ENCODE results near the gene SUCLG1.

The SUCLG1 gene

DNA sequence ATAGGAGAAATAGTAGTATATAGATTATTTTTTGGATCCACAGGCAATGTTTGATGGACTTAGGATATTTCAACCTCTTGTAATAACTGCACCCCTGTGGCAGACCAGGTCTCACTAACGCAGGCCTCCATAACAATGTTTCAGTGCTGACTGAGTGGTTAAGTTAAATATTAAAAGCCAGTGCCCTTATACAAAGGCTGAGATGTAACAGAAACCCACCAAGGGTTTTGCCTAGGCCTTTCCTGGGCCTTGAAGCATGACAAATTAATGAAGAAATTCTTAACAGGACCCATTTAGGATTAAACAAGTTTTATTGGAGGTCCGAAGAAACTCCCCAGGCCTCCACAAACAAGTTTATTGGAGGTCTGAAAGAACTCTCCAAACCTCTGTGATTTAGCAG is 1.6 kb upstream of the SUCLG1 start:
- DNase-seq: no peak

DNA sequence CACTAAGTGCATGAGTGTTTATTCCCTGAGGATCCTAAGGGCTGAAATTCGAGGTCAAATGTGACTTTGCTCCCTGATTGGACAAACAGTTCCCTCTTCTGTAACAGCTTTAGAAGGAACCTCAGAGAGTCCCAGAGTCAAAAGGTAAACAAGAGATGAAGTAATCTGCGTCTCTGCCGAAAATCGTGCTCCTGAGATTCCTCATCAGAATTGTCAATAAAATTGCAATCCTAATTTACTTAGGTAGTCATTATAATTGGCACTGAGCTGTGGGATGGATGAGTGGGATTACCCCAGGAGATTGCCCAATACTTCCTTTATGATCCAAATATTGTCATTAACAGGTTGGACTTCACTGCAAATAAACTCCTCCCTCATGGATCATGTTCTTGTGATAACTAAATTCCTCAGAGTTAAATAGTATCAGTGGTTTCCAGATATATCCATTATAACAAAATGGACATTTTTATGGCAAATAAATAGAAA is 907 bp upstream of the SUCLG1 start:
- DNase-seq: no peak

DNA sequence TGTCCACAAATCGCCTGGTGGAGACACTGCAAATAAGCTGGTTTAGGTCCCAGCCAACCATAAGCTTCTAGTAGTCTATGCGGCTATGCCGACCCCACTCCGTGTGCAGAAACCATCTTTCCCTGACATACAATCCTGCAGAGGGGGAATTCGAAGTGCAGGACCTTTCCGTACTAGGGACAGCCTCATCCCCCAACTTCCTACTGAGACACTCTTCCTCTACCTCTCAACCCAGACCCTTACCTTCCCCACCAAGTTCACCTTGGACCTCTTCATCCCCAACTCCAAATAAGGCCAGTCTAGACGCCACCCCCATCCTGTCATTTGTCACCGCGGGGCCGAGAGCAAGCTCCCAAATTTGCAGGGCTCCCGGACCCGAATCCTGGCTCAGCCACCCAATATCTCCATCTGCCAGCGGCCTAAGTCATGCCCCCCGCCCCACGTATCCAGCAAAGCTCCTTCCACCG is 496 bp downstream of the SUCLG1 start:
- DNase-seq: no peak

DNA sequence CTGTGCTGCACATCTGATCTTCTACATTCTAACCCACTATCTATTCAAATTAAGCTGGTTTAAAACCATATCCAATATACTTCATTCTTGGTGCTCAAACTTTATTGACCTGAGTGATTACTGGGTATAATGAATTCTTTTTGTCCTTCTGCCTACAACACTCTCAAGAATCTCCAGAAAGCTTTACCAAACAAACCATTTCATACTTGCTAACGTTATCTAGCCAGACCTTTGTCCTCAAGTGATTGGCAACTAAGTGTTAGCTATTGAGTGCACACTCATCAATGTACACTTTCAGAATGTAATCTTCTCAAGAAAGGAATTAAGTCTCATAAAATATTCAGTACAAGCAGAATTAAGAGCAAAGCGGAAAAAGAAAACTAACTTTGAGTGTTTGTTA is 1.4 kb downstream of the SUCLG1 start:
- no peak for DNase-seq

DNA sequence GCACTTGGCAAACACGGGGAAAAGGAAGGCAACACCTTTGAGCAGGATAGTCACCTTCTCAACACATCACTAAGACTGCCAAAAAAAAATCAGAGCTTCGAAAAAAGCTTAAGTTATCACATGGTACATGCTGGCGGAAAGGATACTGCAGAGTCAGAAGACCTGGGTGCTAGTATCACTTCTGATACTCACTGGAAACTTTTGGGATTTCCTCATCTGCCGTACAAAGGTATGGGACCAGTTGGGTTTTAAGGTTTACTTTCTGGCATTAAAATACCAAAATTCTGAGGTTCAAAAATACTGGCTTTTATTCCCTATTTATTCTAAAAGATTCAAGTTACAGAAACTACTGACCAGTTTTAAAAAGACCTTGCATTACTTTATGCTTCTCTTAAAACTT is 2.9 kb downstream of the SUCLG1 start:
- DNase-seq: no peak

DNA sequence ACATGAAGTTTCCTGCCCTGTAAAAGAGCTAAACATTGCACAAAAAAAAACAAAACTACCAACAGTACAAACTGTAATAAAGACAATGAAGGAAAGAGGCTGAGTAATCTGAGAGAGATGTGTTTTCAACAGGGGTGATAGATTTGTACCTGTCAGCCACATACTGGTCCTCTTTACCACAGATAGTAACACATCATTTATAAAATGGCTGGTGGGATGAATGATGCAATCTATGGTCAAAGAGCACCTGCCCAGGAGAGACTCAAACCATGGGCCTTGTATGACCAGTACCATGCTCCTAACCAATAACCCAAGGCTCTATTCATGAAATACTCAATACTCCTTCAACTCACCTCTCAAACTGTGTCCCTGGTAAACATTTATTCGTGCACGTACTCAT is 4.5 kb downstream of the SUCLG1 start:
- DNase-seq: no peak

DNA sequence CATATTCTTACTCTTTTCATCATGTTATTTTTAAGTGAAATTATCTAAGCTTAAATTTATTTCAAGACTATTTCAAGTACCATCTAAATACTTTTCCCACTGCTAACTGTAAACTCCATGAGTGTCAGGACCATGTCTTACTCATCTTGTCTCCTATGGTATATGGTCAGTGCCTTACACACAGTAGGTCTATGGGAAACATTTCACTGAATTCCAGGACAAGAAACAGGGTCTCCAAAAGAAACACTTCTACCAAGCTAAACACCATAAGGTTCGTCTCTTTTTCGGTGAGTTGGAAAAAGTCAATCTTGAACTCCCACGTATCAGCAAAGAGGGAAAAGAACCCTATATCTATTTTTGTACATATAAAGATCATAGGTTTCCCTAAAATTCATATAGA is 6.5 kb downstream of the SUCLG1 start:
- DNase-seq: no peak

DNA sequence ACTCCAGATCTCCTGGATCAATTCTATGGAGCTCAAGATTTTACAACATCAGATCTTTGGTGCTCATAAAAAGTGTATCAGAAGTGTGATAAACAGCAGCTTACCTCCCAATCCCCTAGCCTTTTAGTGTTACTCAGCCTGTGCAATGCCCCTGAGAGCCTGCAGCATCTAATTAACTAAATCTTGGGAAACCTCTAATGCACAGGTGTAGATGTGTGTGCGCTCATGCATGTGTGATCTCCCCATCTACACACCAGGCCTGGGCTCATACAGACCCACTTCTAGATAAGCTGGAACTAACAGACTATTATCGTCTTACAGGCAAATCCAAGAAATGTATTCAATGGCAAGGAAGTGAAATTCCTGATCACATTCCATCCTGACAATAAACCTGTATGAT is 7.5 kb downstream of the SUCLG1 start:
- no peak for DNase-seq

DNA sequence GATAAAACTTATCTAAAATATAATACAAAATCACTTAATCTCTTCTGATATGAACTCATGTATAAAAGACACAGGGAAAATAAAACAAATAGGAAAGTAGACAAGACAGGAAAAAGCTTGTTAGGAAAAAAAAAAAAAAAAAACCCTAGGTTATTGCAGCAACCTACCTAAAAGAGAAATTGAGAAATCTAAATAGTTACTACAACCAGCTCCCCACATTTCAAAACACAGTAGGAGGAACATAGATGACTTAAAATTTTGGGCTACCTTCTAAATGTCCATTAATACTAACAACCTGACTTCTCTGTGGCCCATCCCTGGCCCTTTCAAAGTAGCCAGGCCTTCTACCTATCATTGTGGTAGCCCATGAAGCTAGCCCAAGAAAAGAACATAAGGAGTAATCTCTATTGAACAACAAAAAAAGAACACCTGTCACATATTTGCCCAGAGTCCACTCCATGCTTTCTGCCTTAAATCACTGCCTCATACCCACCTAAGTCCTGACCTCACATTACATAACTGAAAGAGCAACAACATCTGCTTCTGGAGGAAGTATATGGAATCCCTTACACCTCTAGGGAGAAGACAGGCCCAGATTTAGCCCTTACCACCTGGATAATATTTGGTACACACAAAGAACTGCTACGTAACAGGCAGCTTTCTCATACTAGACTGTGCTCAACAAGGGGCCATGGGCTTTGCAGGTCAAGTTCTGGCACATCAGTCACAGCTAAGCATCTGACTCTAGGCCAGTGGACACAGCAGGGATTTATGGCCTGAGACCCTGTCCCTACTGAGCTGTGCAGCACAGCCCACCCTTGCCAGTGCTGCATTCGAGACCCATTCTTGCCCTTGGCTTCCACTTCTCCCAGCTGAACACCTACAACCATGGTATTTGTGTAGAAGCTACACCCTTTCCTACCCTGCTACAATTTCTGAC is 8.5 kb downstream of the SUCLG1 start:
- DNase-seq: no peak

DNA sequence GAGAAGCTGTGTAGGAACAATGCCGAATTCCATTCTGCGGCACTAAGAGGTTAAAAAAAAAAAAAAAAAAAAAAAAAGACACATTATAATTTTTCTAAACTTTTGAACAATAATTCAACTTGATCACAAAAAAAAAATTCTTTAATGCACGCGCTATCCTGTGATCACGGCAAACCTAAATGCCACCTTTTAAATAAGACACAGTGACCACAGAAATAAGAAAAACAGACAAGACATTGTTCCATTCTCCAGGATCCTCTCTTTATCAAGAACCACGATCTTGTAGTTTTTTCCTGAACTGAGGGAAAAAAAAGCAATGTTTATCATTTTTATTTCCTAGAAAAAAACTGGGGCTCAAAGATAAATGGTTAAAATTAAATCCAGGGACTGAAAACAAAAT is 9.4 kb downstream of the SUCLG1 start:
- no peak for DNase-seq

DNA sequence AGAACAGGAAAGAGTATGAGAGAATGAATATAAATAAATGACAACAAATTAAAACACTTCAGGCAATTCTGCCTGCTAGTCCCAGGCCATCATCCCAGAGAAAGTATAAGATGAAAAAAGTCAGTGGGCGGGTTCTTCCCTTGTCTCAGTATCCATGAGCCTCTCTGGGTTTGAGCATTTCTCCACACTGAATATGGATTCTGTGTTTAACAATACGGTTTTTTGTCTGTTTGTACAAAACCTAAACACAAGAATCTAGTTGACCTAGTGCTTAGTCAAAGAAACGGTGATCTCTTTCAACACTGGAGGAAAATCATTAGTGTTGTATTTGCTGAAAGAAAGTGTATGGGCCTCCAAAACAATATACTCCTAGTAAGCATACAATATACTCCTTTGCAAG is 10.0 kb downstream of the SUCLG1 start:
- no peak for DNase-seq

DNA sequence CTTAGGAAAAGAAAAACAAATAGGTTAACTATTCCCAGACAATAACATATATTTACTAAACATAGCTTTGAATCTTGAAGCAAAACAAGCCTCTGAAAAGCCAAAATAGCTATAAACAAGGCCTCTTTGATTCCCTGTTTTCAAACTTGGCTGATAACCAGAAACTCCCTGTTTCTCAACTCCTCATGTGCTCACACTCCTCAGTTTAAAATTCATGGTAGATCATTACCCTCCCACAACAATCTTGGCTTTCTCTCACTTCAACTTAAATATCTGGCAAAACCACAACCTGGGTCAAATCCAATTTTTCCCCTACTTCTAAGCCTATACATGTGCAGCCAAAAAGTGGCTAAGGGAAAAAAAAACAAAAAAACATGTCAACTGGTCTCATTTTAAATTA is 15.6 kb downstream of the SUCLG1 start:
- DNase-seq: no peak

DNA sequence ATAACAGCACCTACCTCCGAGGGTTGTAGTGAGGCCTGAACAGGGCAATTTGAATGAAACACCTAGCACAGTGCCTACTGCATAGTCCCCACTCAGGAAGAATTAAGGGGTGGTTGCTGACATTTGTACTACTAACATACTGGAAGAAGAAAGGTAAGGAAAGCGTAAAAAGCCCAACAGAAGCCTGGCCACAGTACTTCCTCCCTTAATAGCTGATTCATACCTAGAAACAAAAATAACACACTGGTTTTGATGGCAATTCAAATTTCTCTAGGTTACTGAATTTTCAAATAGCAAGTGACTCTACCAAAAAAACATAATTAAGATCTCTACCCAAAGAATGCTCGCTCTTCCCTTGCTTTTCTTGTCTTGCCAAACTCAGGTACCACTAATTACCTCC is 16.2 kb downstream of the SUCLG1 start:
- DNase-seq: no peak

DNA sequence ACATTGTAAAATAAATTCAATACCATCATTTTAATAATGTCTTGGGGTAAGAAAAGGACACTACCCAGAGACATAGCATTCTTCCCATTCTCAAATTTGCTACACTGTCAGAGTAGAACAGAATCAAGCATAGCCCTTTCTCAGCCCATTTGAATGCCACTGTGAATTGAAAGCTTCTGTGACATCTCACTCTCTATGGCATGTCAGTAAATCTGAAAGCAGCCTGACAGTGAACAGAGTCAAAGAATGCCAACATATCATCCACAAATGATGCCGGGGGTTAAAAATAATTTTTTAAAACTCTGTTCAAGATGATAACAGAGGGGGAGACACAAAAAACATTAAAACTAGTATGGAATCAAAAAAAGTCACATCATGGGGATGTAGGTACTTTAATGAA is 17.6 kb downstream of the SUCLG1 start:
- DNase-seq: no peak

DNA sequence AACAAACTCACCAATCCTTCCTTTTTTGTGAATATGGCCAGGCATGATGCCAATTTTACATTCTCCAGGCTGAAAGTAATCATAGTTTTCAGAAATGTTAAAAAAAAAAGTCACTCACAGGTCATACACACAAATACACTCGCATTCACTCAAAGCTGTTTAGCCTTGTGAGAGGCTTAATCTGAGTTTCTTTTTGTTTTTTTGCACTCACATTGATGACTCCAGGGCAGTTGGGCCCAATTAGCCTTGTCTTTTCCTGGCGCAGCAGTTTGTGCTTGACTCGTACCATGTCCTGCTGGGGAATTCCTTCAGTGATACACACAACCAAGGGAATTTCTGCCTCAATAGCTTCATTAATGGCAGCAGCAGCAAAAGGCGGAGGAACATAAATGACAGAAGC is 18.0 kb downstream of the SUCLG1 start:
- no peak for DNase-seq

DNA sequence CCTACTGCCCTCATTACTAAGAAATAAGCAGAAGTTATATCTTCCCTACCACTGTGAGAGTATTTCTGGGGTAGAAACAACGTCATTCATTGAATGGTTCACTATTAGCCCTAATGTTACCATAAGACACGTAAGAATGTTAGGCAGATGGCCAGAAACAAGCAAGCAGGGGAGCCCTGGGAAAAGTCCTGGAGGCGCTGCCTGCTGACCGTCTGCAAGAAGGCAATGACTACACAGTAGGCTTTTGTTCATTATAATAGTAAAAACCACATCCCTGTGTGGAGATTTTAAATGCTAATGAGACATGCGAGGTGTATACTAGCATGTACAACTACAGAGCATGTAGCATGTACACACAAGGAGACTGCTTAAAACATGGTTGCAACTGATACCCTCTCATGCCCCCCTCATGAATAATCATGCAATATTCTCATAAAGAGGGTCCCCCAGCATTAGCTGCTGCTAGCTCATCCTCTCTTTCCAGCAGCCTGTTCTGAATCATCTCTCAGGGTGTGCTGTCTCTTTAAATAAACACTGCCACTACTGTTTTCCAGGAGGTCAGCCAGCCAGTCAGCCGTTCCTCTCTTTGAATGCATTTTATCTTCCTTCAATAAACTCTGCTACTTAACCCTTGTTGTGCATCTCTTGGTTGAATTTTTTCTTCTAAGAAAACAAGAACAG is 23.6 kb downstream of the SUCLG1 start:
- DNase-seq: no peak

DNA sequence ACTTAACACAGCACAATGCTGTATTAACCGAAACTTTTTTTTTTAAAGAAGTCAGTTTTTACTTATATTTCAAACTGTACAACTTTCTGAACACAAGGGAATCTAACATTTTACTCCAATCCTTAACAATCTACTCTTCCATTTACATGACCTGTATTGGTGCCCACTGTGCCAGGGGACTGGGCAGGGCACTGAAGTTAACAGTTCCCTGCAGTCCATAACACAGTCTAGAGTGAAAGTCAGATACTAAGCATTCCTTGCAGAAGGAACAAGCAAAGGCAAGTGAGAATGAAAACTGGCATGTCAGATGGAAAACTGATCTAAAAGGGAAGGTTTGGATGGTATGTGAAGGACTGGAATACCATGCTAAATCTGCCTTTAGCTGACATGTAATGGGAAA is 29.8 kb downstream of the SUCLG1 start:
- no peak for DNase-seq

DNA sequence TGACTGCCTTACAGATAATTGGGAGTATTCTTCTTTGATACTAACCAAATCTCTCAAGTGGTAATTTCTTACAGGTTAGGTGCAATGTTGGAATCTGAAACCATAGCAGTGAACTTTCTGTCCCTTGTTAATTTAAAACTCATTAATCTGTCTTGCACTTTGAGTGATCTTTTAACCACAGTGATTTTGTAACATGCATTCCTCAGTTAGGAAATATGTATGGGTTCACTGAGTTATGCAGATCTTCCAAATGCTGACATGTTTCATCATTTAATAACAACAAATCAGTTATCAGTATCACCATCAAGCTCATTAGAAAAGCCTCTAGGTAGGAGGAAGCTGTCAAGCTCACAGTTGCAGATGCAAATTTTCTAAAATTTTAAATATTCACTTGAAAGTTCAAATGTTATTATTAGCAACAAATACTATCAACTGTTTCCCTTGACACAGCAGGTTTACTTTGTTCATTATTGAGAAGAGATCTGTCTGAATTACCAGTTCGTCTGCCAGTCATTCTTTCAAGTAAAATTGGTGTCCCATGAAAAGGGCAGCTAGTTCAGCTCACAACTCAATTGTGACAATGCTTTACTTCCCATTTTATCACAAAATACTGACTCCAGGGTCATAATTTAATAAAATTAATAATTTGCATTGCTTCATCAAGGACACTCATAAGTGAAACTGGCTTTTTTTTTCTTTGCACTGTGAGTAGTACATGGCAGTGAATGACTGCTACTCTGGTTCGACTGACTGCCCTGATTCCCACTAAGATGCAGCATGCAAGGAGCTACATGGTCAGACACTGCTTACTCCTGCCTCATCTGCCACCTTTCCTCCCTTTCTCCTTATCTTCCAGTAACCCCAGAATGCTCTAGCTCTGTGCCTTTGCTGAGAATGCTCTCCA is 31.6 kb downstream of the SUCLG1 start:
- DNase-seq: no peak

DNA sequence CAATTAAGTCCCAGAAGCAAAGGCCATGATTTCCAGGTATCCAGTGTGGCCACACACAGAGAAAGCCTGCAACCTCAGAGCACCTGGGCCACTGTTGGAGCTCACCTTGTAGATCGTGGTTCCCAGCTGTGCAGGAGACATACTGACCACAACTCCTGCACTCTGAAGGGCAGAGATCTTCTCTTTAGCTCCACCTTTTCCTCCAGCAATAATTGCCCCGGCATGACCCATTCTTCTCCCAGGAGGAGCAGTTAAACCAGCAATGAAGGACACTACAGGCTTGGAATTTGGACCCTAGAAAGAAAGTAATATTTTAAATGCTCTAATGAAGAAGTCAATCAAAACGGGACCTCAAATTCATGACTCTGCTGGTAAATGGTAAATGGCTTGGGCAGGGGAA is 33.8 kb downstream of the SUCLG1 start:
- no peak for DNase-seq

DNA sequence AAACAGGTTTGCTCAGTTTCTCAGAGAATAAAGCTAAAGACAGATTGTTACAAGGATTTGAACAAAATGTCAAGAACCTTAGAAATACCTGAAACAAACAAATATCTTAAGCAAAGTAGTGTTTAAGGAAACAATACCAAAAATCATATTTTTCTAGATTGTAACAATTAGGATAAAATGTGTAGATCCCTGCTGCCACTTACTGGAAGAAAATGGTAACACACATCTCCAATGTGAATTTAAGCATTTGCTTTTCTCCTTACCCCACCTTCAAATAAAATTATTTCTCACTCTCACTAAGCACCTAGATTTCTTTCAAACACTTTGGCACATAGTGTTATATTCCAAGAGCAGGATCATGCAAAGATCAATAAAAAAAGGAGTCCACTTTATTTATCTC is 34.9 kb downstream of the SUCLG1 start:
- DNase-seq: no peak

DNA sequence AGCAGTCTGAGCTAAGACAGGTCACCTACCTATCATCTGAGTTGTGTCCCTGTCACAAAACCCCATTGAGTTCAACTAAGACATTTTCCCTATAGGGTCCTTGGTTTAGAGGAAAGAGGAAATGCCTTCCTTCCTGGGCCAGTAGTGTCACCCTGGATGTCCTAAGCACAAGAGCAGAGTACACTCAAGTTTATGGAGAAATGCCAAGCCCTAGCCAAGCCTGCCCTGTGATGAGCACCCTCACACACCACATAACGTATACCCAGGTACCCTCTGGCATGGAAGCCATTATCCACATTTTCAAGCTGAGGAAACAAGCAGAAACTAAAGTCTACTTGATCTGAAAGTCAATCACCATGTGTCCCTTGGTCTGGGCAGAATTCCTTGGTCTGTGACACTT is 37.3 kb downstream of the SUCLG1 start:
- no peak for DNase-seq

DNA sequence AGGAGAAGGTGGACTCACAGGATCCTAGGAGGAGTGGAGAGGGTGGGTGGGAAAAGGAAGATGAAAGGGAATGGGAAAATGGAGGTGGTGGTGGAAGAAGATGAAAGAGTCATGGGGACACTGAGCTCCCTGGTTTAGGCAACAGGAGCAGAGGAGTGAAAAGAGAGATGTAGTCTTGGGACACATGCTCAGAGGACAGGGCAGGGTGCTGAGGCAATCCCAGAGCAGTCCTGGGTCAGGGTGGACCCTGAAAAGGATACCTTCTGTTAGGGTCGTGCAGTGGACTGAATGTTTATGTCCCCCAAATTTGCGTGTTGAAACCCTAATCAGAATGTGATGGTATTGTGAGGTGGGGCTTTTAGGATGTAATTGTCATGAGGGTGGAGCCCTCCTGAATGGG is 37.9 kb downstream of the SUCLG1 start:
- DNase-seq: no peak

DNA sequence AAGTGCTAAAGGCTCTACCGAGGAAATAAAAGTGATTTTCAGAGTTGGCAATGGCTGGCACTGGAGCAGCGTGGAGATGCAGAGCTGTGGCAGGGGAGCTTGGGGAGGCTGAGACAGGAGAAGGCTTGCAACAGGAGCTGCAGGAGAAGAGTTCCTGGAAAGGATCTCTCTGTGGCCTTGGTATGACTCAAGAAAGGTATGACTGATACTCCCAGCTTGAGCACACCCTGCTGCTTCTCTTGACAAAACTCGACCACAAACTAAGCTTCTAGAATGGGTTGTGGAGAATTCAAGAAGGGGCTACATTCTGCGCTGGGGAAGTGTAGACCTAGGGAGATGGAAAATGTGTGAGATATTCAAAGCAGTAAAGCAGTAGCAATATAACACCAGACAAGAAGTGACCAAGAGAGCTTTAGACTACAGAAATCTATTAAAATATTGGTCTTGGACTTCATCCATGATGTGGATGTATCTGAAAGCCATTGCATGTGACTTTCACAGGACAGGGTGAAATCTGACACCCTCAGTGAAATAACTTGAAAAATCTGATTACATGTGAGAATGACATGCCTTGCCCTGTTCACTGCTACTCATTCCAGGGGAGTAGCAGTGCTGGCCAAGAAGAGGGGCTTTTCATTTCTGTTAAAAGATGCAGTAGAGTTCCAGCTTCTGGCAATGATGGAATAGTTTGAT is 41.5 kb downstream of the SUCLG1 start:
- no peak for DNase-seq
